Measurements from ENCODE around the gene SAA1. TPM values are rescaled to one million over a fixed set of nuclear protein-coding genes. Genes with fewer than 3 reads are reported as not detected.
A peak's percentile ranks its signal among the peaks of the same experiment; 100 is the strongest.
"Not testable (repeated sequence)": the region's sequence is repeated elsewhere in the genome, so short reads cannot be mapped to it uniquely, and the experiment has no call there.

The SAA1 gene
- total and polyA plus RNA-seq, 9 of the 15 experiments (the other 6 are each of a cell fraction or from before 2014, with no cell fraction given): 6.3 TPM; not detected in 8

DNA sequence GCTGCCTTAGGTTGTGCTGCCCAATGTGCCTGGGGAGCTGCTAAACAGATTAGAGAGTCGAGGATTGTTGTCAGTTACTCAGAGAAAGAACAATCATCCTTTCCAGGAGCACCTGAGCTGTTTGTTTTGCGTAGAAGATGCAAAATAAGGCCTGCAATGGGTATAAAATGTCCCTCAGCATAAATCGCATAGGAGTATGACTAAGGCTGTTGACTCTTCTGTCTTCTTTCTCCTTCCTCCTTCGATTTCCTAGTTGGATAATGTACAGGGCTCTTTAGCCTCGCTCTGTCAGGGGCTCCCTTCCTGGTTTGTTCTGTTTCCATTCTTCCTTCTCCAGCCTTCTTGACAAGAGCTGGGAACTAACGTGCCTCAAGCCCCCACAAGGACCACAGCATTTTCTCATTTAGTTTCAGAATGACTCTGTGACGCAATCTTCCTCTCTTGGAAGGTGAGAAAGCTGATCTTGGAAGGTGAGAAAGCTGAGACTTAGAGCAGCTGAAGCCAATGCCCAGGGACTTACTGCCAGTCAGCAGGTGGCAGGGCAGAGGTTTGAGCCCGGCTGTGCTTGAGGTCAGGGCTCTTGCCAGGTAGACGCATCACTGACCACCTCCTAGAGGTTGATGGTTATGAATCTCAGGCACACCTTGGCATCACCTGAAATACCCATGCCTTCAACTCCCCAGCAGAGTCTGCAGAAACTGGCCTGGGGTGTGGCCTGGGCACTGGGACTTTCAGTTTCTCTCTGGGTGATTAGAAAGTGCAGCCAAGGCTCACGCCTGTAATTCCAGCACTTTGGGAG lies 1.5 kb downstream of the SAA1 start:
- DNase-seq (ENCODE audit: extremely low read depth in 1 of 4, low spot score in 3 of 4); H3K4me3 ChIP-seq; H3K27ac ChIP-seq (ENCODE audit: extremely low read depth, low read depth, low read length); ATAC-seq; H3K4me1 ChIP-seq (replicated peaks in 1 of 2; ENCODE audit: control insufficient read depth in 2 of 2, insufficient read depth in 2 of 2, low read length in 2 of 2); H4K20me1 ChIP-seq (replicated peaks; ENCODE audit: control insufficient read depth, insufficient read depth, low read length); intact Hi-C loops (cut with micrococcal nuclease); H2AFZ ChIP-seq (ENCODE audit: low read depth, low read length); H3K79me2 ChIP-seq (ENCODE audit: control insufficient read depth, insufficient read depth, low read length); H3K9me1 ChIP-seq (ENCODE audit: control insufficient read depth, insufficient read depth, low read length); BruUV-seq (replicated peaks); in situ Hi-C loops (cut with MboI); H3K4me2 ChIP-seq (ENCODE audit: insufficient read depth, low read length); FAIRE-seq; H3K9me3 ChIP-seq (replicated peaks; ENCODE audit: control insufficient read depth, insufficient read depth, low read depth, low read length); POLR2A ChIA-PET; H3K9ac ChIP-seq (ENCODE audit: insufficient read depth in 1 of 2, low read depth in 2 of 2, low read length in 2 of 2); H3K36me3 ChIP-seq (ENCODE audit: control insufficient read depth, insufficient read depth, low read length); CTCF ChIA-PET (ENCODE audit: low intra/inter-chr PET ratio); TF ChIP-seq CEBPG (CRISPR knock-in tag; IDR thresholded peaks at IDR 0.05): not testable (repeated sequence)
- WGBS (ENCODE audit: insufficient coverage, low coverage, missing lambda C conversion rate): 1% methylated on average over 5 of the region's 10 CpGs
- peaks cover 21 to 38% of the 10 kb centered on the region in 2 experiments; a peak in 4 of 5 replicates for H3K27me3 ChIP-seq (ENCODE audit: control insufficient read depth in 2 of 2, insufficient read depth in 2 of 2, low read length in 2 of 2)
- TF ChIP-seq CEBPG (tag; conservative IDR thresholded peaks at IDR 0.05 in 1 of 2, IDR thresholded peaks at IDR 0.05 in 1 of 2): 0 out of 4 replicates have a peak, but pooled peaks of 1 of the 2 experiments have one; percentile 18

DNA sequence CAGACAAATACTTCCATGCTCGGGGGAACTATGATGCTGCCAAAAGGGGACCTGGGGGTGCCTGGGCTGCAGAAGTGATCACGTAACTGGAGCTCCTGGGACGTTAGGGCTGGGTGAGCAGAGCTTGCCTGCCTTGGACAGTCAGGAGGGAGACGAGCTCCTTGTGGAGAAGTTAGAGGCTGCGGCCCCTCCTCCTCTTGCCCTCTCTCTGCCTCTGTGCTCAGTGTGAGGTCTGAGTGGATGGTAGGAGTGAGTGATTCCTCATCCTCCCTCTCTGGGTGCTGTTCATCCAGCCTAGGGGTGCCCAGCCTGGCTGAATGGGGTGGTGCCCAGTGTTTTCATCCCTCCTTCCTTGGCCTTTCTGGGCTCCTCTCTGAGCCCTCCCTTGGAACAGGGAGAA lies 3.2 kb downstream of the SAA1 start:
- FAIRE-seq; intact Hi-C loops (cut with micrococcal nuclease); H3K27ac ChIP-seq (ENCODE audit: extremely low read depth, low read depth, low read length); H3K79me2 ChIP-seq (ENCODE audit: control insufficient read depth, insufficient read depth, low read length); POLR2A ChIA-PET; H3K9me1 ChIP-seq (ENCODE audit: control insufficient read depth, insufficient read depth, low read length); H3K9ac ChIP-seq (ENCODE audit: insufficient read depth in 1 of 2, low read depth in 2 of 2, low read length in 2 of 2); H3K9me3 ChIP-seq (replicated peaks; ENCODE audit: control insufficient read depth, insufficient read depth, low read depth, low read length); H3K36me3 ChIP-seq (ENCODE audit: control insufficient read depth, insufficient read depth, low read length); H2AFZ ChIP-seq (ENCODE audit: low read depth, low read length); H3K4me3 ChIP-seq; BruUV-seq (replicated peaks); in situ Hi-C loops (cut with MboI); DNase-seq (ENCODE audit: extremely low read depth in 1 of 4, low spot score in 3 of 4); H3K4me2 ChIP-seq (ENCODE audit: insufficient read depth, low read length); ATAC-seq; H4K20me1 ChIP-seq (replicated peaks; ENCODE audit: control insufficient read depth, insufficient read depth, low read length); H3K4me1 ChIP-seq (replicated peaks in 1 of 2; ENCODE audit: control insufficient read depth in 2 of 2, insufficient read depth in 2 of 2, low read length in 2 of 2): not testable (repeated sequence)
- 0% methylated on average over 1 of the region's 5 CpGs for WGBS (ENCODE audit: insufficient coverage, low coverage, missing lambda C conversion rate)
- CTCF ChIA-PET (ENCODE audit: low intra/inter-chr PET ratio): interaction anchor here (0.5 kb wide), 1 partner anchor 459 kb away, joined by 3 read pairs; no protein-coding TSS in a partner anchor
- H3K27me3 ChIP-seq (ENCODE audit: control insufficient read depth in 2 of 2, insufficient read depth in 2 of 2, low read length in 2 of 2): peaks cover 15 to 30% of the 10 kb centered on the region in 2 experiments; a peak in 4 of 5 replicates

All from K562 (cell line).